ENCODE results near the gene FKBP6.

Gene FKBP6

DNA sequence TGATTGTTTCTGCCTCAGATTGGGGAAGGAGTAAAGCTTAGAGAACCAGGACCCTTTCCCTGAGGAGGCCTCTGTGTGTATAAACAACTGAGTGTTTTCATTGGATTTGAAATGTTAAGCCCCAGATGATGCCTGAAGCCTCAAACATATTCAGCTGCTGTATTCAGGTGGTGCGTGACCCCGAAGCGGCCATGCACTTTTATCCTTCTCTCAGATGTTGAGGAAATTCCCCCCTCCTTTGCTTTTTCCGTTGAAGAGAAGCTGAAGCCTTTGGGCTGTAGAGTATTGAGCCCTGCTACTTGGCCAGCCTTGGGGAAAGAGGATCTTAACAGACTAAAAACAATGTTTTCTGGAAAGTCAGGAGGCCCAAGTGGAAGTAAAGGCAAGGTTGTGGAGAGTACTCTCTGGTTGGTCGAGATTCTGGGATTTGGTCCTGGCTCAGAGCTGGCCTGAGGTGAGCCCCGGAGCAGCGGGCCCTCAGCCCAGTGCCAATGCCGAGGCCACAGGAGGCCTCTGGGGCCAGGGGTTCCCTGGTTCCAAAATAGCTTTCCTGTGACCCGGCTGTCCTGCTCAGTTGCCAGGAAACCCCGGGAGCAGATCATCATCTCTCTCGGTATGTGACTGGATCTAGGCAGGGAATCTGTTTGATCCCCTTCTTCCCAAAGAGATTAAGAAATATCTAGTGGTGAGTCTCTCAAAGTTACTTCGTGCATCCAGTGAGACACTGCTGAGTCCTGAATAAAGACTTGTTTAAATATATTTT, 22.5 kb downstream of the FKBP6 start:
- H3K36me3 Mint-ChIP-seq (ENCODE audit: low read depth): no peaks in the 10 kb centered on the region
- H3K9me3 Mint-ChIP-seq: peaks cover 11% of the 10 kb centered on the region
- peak overlapping the region in 1 of 3 experiments; percentile 37 for H3K4me3 Mint-ChIP-seq
- TF ChIP-seq, protein P1, sequence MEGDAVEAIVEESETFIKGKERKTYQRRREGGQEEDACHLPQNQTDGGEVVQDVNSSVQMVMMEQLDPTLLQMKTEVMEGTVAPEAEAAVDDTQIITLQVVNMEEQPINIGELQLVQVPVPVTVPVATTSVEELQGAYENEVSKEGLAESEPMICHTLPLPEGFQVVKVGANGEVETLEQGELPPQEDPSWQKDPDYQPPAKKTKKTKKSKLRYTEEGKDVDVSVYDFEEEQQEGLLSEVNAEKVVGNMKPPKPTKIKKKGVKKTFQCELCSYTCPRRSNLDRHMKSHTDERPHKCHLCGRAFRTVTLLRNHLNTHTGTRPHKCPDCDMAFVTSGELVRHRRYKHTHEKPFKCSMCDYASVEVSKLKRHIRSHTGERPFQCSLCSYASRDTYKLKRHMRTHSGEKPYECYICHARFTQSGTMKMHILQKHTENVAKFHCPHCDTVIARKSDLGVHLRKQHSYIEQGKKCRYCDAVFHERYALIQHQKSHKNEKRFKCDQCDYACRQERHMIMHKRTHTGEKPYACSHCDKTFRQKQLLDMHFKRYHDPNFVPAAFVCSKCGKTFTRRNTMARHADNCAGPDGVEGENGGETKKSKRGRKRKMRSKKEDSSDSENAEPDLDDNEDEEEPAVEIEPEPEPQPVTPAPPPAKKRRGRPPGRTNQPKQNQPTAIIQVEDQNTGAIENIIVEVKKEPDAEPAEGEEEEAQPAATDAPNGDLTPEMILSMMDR (IDR thresholded peaks at IDR 0.05; ENCODE audit: unreplicated experiment in 3 of 3): no peak
- peaks cover 32% of the 10 kb centered on the region for H3K4me1 Mint-ChIP-seq
- peaks cover 4% of the 10 kb centered on the region for H3K27me3 Mint-ChIP-seq (ENCODE audit: low read depth)
- peak overlapping the region; percentile 36 to 65 (median 63) for H3K27ac Mint-ChIP-seq

DNA sequence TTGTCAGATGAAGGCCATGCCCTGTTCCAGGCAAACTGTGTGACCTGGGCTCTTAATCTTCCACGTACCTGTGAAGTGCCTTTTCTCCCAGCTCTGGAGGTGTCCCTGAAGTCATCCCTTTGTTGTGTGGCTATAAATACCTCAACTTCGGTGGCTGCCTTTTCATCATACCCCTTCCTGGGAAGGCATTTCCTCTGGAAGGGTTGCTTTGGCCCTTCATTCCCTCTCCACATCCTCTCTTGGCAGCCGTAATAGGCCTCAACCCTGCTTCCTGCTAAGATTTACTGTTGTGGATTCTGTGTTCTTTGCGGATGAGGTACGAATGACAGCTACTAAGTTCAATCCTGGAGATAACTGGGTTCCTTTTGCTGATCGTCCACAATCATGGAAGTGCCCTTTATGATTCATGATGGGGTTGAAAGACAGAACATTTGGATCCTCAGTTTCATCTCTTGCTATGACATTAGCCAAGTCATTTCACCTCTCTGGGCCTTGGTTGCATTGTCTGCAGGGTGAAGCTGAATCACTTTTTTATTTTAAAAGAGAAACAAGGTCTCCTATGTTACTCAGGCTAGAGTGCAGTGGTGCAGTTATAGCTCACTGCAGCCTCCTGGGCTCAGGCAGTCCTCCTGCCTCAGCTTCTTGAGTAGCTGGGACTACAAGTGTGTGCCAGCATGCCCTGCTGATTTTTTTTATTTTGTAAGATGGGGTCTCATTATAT, 23.6 kb downstream of the FKBP6 start:
- TF ChIP-seq, protein P1 (IDR thresholded peaks at IDR 0.05; ENCODE audit: unreplicated experiment in 3 of 3): no peak
- H3K9me3 Mint-ChIP-seq: peaks cover 11% of the 10 kb centered on the region
- H3K4me3 Mint-ChIP-seq: no peak overlapping the region
- no peaks in the 10 kb centered on the region for H3K36me3 Mint-ChIP-seq (ENCODE audit: low read depth)
- peaks cover 21% of the 10 kb centered on the region for H3K4me1 Mint-ChIP-seq
- H3K27ac Mint-ChIP-seq: peak overlapping the region; percentile 27 to 82 (median 73)
- H3K27me3 Mint-ChIP-seq (ENCODE audit: low read depth): peaks cover 3% of the 10 kb centered on the region

DNA sequence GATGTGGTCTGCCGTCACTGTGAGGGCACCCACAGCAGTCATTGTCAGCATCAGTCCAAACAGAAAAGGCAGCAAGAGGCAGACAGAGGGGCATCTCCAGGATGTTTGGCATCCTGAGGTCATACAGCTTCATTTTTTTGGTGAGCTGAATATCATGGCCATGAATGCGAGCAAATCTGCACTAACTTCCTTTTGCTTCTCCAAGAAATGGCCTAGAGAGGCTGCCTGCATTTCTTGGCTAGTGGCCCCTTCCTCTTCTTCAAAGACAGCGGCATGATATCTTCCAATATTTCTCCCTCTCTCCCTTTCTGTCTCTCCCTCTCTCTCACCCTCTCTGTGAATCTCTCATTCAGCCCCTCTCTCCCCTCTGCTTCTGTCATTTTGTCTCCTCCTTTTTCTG, 24.8 kb downstream of the FKBP6 start:
- Mint-ChIP-seq H3K27ac (no peak overlapping the region), H3K4me3 (no peak overlapping the region), H3K9me3 (peaks cover 11% of the 10 kb centered on the region), H3K27me3 (ENCODE audit: low read depth) (peaks cover 3% of the 10 kb centered on the region), H3K4me1 (peaks cover 17% of the 10 kb centered on the region), H3K36me3 (ENCODE audit: low read depth) (no peaks in the 10 kb centered on the region)
- TF ChIP-seq, protein P1 (IDR thresholded peaks at IDR 0.05; ENCODE audit: unreplicated experiment in 3 of 3): no peak

DNA sequence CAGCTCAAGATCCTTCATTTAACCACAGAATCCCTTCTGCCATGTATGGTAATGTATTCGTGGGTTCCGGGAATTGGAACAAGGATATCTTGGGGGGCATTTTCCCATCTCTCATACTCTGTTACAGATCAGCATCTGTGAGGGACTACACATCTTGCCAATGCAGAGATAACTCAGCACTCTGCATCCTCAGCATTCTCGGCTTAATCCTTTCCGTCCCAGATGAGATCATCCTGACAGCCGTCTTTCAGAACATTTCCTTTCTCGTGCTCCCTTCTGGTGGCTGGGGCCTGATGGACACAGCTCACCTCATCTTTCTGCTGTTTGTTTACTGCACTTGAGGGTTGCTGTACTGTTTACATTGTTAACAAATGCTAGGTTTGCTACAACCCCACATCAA, 25.3 kb downstream of the FKBP6 start:
- no peak overlapping the region for H3K27ac Mint-ChIP-seq
- H3K36me3 Mint-ChIP-seq (ENCODE audit: low read depth): no peaks in the 10 kb centered on the region
- TF ChIP-seq, protein P1 (IDR thresholded peaks at IDR 0.05; ENCODE audit: unreplicated experiment in 3 of 3): no peak
- H3K27me3 Mint-ChIP-seq (ENCODE audit: low read depth): peaks cover 3% of the 10 kb centered on the region
- H3K4me1 Mint-ChIP-seq: peaks cover 21% of the 10 kb centered on the region
- no peak overlapping the region for H3K4me3 Mint-ChIP-seq
- H3K9me3 Mint-ChIP-seq: peaks cover 11% of the 10 kb centered on the region

DNA sequence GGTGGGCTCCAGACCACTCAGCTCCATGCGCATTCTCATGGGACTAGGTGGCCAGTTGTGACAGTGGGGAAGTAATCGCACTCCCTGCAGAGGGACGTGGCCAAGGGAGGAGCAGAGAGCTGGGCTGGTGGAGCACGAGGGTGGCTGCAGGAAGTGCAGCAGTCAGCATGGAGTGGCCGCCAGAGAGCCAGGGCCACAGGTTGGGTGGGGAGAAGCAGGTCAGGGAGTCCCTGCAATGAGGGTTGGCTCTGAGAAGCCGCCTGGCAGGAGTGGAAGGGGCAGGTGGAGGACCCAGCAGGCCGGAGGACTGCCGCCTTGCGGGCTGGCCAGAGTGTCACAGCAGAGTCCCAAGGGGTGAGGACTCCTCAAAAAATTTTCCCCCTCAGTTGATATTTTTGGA, 26.2 kb downstream of the FKBP6 start:
- Mint-ChIP-seq H3K27me3 (ENCODE audit: low read depth) (peaks cover 3% of the 10 kb centered on the region), H3K36me3 (ENCODE audit: low read depth) (no peaks in the 10 kb centered on the region), H3K27ac (no peak overlapping the region), H3K9me3 (peaks cover 11% of the 10 kb centered on the region), H3K4me1 (peaks cover 24% of the 10 kb centered on the region), H3K4me3 (no peak overlapping the region)
- TF ChIP-seq, protein P1 (IDR thresholded peaks at IDR 0.05; ENCODE audit: unreplicated experiment in 3 of 3): no peak
